Activated CD4-positive, alpha-beta T cell treated with anti-CD3 and anti-CD28 coated beads for 4 hours (primary cell): ENCODE measurements around the gene USP12.
"Not testable (repeated sequence)": the region's sequence is repeated elsewhere in the genome, so short reads cannot be mapped to it uniquely, and the experiment has no call there.

Experiments used
- DNase-seq, 2 donors: peaks; one replicate each; pipeline ENCODE4 v3.0.0-alpha.2; 2020

The USP12 gene

GRCh38 chr13:27149702-27150101, 21.9 kb downstream of the USP12 start:
- no peak for DNase-seq

DNA sequence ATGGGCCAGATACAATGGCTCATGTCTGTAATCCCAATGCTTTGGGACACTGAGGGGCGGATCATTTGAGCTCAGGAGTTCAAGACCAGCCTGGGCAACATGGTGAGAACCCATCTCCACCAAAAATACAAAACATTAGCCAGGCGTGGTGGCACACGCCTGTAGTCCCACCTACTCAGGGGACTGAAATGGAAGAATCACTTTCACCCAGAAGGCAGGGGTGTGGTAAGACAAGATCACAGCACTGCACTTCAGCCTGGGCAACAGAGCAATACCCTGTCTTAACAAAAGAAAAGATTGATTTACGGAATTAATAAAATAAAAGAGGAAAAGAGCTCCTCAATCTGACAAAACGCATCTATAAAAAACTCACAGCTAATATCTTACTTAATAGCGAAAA, 22.7 kb downstream of the USP12 start:
- no peak for DNase-seq

DNA sequence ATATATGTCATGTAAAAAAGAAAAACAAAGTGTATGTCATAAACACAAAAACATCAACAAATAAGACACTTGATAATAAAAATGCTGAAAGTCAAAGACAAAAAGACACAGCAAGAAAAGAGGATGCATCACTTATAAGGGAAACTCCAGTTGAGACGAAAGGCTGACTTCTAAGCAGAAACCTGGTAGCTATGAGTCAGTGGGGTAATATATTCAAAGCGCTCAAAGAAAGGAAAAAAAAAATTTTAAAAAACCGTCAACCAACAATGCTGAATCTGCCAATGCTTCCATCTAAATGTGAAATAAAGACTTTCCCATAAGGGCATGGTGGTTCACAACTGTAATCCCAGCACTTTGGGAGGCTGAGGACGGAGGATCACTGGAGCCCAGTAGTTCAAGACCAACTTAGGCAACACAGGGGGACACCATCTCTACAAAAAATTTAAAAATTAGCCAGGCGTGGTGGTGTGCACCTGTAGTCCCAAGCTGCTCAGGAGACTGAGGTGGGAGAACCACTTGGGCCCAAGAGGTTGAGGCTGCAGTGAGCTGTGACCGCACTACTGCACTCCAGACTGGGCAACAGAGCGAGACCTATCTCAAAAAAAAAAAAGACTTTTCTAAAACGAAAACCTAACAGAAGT, 24.0 kb downstream of the USP12 start:
- DNase-seq = no peak

GRCh38 chr13:27141746-27142145, 29.9 kb downstream of the USP12 start:
- no peak for DNase-seq

- not testable (repeated sequence) for DNase-seq
These were observed 30.5 kb downstream of the USP12 start for GRCh38 chr13:27141159-27141558.

DNA sequence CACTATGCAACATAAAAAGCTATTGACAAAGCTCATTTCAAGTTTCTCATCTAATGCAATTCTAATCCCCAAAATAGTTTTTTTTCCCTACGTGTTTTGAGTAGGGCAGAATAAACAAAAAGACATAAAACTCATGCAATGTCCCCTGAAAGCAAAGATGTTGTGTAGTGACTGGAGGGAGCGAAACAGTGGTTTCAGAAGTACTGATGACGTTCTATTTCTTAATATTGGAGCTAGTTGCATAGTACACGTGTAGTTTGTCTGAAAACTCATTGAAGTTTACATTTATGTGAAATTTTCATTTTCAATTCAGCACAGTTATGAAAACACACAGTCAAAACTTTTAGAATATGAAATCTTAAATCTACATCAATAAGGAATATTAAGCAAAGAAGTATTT, 31.6 kb downstream of the USP12 start:
- no peak for DNase-seq

GRCh38 chr13:27139565-27139964, 32.0 kb downstream of the USP12 start:
- no peak for DNase-seq

DNA sequence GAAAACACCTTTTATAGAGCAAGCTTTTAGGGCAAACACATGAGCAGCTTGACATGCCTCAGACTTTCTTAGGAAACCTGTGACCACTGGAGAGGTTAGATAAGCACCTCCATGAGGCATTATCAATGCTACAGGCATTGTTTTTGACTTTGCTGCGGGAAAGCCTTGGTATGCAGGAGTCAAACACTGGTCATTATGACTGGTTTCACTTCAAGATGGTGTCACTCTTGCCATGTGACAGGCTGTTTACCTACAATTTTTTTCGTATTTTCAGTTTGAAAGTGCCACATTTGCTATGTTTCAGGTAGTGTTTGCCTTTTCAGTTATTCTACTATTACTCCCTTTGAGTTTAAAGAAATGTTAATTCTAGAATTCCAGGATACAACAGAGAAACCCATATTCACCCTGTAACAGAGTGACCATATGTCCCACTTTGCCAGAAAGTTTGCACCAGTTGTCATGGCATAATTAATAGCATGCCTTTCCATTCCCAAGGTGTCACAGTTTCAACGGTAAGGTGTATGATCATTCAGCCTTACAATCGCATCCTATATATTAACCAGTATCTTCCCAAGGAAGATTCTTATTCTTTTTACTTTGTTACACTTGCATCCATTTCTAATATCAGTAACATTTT, 33.0 kb downstream of the USP12 start:
- DNase-seq = no peak

- no peak for DNase-seq
These were observed 33.9 kb downstream of the USP12 start for GRCh38 chr13:27137759-27138158.

DNA sequence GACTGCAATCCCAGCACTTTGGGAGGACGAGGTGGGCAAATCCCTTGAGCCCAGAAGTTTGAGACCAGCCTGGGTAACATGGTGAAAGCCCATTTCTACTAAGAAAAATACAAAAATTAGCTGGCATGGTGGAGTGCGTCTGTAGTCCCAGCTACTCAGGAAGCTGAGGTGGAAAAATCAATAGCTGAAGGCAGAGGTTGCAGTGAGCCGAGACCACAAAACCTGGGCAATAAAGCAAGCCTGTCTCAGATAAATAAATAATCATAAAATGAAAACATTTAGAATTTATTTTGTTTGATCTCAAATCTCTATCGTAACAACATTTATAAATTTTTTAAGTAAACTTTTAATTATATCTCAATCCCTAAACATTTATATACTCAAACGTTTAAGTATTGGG, 36.6 kb downstream of the USP12 start:
- no peak for DNase-seq

DNA sequence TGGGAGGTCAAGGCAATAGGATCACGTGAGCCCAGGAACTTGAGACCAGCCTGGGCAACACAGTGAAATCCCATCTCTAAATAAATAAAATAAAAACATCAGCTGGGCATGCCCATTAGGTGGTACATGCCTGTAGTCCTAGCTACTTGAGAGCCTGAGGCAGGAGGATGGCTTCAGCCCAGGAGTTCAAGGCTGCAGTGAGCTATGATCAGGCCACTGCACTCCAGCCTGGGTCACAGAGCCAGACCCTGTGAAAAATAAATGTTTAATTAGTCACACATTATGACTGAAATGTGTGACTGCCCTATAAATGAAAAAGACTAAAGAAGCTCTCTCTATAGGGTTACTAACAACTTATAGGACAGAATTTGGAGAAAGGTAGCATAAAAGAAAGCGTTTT, 37.7 kb downstream of the USP12 start:
- DNase-seq = no peak

DNA sequence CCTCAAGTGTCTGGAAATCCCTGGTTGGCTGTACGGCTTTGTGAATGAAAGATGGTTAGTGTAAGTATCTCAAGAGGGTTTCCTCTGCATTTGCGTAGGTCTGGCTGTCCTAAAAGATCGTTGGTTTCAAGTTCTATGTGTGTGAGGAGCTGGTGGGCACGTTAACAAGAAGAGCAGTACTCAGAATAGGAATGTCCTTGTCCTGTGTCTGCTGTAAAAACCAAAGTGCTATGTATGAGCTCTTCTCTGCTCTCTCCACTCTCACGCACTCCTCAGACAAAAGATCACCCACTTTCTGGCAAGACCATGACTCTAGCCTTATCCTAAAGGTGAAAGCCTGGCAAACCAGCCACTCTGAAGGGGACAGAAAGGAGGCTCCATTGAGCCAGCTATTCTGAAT, 39.1 kb downstream of the USP12 start:
- no peak for DNase-seq

DNA sequence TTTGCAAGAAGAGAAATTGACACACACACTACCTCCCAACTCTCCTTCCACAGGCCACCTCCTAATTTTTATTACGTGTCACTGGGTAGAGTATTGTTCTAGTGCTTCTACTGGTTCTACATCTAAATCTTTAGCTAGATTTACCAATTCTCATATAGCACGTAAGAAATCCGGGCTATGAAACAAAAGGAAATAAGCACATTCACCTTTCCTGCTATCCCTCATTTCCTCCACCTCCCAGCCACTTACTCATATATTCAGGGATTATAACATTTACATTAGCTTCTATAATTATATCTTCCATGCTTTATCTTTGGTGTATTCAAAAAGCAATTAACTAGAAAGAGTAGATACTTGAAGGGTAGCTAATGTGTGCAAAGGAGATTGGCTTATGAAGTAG, 39.7 kb downstream of the USP12 start:
- DNase-seq = no peak

DNA sequence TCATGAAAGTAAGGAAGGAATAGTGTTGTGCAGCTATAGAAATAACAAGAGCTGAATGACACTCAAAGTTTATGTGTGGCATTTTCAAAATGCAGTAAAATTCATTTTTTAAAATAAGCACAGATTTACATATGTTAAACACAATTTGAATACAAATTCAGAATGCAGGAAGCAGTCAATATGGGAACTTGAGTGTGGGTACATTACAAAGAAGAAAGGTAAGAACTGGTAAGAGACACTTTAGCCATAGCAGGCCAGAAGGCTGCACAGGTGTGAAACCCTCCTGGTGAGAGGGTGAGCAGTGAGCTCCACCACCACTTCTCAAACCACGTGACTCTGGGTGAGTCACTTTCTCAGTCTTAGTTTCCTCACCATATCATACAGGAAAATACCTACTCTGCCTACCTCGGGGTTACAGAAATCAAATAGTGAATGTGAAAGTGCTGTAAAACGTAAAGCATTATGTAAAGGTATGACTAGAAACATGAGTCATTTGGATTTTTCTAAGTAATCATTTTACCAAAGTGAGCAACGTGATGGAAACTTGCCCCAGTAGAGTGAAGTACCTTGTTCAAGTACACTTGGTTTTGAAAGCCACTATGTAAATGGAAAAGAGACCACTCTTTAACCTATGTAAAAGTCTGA, 40.5 kb downstream of the USP12 start:
- peak; percentile 74 for DNase-seq

- no peak for DNase-seq
These were observed 41.2 kb downstream of the USP12 start for GRCh38 chr13:27130223-27130978.

DNA sequence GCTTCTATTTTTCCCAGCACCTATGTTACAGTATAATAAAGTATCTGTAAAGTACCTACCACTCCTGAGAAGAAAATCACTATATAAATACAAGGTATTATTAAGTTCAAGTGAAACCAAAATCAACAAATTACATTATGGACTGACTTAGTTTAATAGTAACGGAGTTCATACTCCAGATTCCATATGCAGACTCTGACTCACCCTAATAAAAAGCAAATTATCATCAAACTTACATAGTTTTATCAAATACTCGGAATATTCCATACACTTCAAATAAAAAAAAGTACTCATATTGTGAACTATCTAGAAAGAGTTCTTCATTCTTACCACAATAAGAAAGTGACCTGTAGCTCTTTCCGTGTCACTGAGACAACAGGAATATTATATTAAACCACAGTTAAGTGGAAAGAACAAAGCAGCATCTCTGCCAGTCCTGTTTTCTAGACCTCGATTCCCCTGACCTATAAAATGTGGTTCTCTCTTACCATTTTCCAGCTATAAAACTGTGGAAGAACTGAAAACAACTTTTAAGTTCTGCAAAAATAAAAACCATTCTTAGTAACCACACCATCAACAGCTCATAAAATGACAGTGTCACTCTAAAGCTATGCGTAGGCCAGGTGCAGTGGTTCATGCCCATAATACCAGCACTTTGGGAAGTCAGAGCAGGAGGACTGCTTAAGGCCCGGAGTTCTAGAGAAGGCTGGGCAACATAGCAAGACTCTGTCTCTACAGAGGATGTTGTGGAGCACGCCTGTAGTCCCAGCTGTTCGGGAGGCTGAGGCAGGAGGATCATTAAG, 42.6 kb downstream of the USP12 start:
- no peak for DNase-seq

- no peak for DNase-seq
These were observed 44.8 kb downstream of the USP12 start for GRCh38 chr13:27126859-27127258.

DNA sequence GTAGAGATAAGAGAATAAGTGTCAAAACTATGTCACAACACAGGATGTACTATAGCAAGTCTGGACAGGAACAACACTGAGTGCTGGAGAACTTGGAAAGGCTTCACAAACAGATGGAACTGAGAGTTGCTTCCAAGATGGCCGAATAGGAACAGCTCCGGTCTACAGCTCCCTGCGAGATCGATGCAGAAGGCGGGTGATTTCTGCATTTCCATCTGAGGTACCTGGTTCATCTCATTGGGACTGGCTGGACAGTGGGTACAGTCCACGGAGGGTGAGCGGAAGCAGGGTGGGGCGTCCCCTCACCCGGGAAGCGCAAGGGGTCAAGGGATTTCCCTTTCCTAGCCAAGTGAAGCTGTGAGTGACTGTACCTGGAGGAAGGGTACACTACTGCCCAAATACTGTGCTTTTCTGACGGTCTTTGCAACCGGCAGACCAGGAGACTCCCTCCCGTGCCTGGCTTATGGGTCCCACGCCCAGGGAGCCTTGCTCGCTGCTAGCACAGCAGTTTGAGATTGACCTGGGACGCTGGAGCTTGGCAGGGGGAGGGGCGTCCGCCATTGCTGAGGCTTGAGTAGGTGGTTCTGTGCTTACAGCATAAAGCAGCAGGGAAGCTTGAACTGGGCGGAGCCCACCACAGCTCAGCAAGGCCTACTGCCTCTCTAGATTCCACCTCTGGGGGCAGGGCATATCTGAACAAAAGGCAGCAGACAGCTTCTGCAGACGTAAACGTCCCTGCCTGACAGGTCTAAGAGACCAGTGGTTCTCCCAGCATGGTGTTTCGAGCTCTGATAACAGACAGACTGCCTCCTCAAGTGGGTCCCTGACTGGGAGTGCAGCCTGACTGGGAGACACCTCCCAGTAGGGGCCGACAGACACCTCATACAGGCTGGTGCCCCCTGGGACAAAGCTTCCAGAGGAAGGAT, 46.0 kb downstream of the USP12 start:
- no peak for DNase-seq

- no peak for DNase-seq
These were observed 47.0 kb downstream of the USP12 start for GRCh38 chr13:27124571-27124970.

DNA sequence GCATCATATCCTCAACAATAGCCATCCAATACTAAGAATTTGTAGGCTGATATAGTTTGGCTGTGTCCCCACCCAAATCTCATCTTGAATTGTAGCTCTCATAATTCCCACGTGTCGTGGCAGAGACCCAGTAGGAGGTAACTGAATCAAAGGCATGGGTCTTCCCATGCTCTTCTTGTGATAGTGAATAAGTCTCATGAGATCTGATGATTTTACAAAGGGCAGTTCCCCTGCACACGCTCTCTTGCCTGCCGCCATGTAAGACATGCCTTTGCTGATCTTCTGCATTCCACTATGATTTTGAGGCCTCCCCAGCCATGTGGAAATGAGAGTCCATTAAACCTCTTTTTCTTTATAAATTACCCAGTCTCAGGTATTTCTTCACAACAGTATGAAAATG, 48.2 kb downstream of the USP12 start:
- DNase-seq = not testable (repeated sequence)

- DNase-seq = no peak
These were observed 49.6 kb downstream of the USP12 start for GRCh38 chr13:27122036-27122435.

DNA sequence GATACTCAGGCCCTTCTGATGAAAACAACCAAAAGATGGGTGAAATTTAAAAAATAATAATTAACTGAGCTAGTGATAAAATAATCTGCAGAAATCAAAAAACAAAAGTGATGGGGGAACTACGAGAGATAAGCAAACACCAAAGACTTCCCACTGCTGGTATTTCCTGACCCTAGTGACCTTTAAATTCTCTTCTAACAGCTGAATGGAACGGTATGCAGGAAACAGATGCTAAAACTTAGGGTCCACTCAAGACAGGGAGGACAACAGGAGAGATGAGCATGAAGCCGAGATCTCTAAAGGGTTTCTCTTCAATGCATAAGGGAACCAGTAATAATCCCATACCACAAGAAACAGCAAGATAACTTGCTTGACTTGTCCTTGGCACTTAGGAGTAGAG, 50.8 kb downstream of the USP12 start:
- no peak for DNase-seq
